SIG-M5 treated with dmso at 0.1 percent for 504 hours (cell line): ENCODE data around the gene RNASE4.
A peak's percentile ranks its signal among the peaks of the same experiment; 100 is the strongest.
"Not testable (repeated sequence)": the region's sequence is repeated elsewhere in the genome, so short reads cannot be mapped to it uniquely, and the experiment has no call there.

ENCODE experiments used
- DNase-seq: peaks from one replicate; lab custom pipeline; 2025; ENCODE audit not compliant: unreplicated experiment; lab: John Stamatoyannopoulos, UW

The RNASE4 gene

GRCh38 chr14:20697273-20698017 lies 13.1 kb downstream of the RNASE4 start:
- peak; percentile 58 for DNase-seq

GRCh38 chr14:20698018-20698329 lies 13.6 kb downstream of the RNASE4 start:
- no peak for DNase-seq

GRCh38 chr14:20698934-20699333 lies 14.6 kb downstream of the RNASE4 start:
- no peak for DNase-seq

GRCh38 chr14:20699931-20700330 lies 15.6 kb downstream of the RNASE4 start:
- no peak for DNase-seq

DNA sequence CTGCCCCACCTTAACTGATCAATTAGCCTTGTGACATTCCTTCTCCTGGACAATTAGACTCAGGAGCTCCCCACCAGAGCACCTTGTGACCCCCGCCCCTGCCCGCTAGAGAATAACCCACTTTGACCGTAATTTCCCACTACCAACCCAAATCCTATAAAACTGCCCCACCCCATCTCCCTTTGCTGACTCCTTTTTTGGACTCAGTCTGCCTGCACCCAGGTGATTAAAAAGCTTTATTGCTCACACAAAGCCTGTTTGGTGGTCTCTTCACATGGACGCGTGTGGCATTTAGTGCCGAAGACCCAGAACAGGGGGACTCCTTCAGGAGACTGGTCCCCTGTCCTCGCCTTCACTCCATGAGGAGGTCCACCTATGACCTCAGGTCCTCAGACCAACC lies 16.6 kb downstream of the RNASE4 start:
- DNase-seq = not testable (repeated sequence)

GRCh38 chr14:20706657-20707355 lies 22.4 kb downstream of the RNASE4 start:
- no peak for DNase-seq

- peak; percentile 63 for DNase-seq
Observed at GRCh38 chr14:20707622-20708021, 23.3 kb downstream of the RNASE4 start.

GRCh38 chr14:20711261-20711660 lies 26.9 kb downstream of the RNASE4 start:
- no peak for DNase-seq

- DNase-seq = no peak
Observed at GRCh38 chr14:20711685-20712084, 27.3 kb downstream of the RNASE4 start.

GRCh38 chr14:20712904-20713303 lies 28.5 kb downstream of the RNASE4 start:
- no peak for DNase-seq

GRCh38 chr14:20714593-20715250 lies 30.4 kb downstream of the RNASE4 start:
- DNase-seq = peak; percentile 20

GRCh38 chr14:20719777-20720176 lies 35.4 kb downstream of the RNASE4 start:
- peak; percentile 53 for DNase-seq

GRCh38 chr14:20720741-20721140 lies 36.4 kb downstream of the RNASE4 start:
- DNase-seq = no peak

DNA sequence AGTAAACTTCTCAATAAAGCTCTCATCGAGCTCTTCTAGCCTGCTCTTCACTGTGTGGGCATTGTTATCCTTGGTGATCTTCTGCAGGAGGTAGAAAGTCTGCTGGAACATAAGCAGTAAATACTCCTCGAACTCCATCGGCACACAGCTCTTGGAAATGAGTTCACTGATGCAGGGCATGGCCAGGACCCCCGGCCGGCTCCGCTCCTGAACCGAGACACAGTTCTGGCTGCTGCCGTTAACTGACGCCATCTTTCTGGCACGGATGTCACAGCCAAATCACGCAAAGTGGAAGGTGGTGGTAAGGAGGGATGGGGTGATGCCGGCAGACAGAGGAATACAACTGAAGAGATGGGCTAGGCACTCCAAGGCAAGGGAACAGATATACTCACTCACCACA lies 37.7 kb downstream of the RNASE4 start:
- DNase-seq = no peak

GRCh38 chr14:20723488-20723887 lies 39.1 kb downstream of the RNASE4 start:
- no peak for DNase-seq

GRCh38 chr14:20726121-20726520 lies 41.8 kb downstream of the RNASE4 start:
- DNase-seq = not testable (repeated sequence)

DNA sequence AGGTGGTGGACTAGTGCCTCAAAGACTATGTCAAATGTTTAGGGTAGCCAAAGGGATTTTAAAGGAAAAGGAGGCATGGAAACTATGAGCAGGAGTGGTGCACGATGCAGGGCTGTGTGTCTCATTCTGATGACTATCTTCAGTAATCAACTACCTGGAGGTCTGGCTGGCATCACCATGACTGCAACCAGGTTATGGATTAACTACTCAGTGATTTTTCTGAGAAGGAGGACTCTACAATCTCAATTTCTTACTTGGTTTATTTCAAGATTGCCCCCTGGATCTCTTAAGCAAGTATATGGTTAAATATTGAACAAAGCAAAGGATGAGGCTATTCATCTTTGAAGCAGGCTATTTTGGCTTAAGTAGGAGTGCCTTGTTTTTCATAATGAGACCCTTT lies 42.2 kb downstream of the RNASE4 start:
- DNase-seq = no peak

GRCh38 chr14:20730891-20731290 lies 46.5 kb downstream of the RNASE4 start:
- DNase-seq = peak; percentile 16

DNA sequence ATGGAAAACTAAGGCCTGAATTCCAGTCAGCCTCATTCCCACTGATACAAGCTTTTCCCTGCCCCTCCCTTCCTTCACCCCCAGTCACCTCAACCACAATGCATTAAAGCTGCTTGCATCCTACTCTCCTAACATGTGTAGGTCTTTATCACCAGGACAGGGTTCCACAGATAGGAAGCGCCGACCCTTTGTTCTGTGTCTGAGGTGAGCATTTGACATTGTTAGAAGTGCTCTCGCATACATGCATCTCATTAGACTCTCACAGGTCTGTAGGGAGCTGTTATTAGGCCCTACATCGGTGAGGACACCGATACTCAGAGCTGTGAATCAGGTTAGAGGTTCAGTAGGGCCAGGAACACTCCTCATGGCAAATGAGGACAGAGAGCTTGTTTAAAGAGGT lies 48.1 kb downstream of the RNASE4 start:
- no peak for DNase-seq

DNA sequence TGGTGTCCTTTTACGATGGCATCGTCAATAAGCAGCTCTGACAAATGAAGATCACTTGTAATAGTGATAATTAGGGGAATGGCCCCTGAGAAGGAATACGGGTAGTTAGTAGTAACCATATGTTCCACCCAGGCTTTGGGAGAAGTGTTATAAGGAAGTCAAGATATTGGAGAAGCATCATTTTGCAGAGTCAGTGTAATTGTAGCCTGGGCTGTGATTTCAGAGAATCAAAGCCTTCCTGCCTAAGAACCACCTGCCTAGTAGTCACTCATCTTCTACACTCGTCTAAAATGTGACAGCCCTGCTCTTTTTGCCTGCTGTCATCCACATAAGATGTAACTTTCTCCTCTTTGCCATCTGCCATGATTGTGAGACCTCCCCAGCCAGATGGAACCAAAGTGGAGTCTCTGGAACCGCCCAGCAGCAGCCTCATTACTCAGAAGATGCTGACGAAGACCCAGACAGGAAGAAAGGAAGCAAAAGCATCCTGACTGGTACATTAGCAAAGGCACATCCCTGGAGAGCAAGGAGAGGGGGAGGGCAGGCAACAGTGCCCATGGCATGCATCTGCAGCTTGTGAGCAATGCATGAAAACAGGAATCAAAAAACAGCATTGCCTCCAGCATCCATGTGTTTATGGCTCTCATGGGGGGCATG lies 48.7 kb downstream of the RNASE4 start:
- DNase-seq = no peak

DNA sequence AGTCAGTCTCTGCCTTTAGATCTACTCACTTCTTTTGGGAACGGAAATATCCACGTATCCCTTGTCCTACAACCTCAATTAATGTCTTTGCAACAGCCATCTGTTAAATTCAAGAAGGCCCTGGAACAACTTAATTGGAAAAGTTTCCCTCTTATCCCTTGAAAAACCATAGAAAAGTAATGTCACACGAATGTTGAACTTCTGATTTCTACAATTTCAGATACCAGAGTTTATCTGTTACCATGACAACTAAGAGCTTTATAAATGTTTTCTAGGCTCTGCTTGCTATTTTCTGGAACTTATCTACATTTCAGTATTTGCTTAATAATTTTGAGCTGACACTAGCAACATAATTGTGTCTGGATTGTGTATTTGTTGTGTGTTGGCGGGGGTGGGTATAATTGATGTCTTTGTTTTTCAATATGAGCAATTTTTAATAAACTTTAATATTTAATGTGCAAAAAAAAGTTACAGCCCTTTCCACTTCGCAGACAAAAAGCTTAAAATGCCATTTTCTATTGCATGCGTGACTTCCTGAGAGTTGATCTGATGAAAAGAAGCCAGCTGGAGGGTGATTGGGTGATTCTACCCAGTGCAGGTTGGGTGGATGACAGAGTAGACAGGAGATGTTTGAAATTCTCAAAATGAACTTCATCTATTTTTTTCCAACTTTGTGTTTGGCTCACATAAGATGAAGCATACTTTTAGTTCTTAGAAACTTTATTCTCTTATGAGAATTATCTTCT lies 49.5 kb downstream of the RNASE4 start:
- no peak for DNase-seq
